PC-3 (cell line): ENCODE data around the gene CLEC19A.

ENCODE experiments used
- CTCF ChIP-seq: fragments of 300-600 bp; sonication (generic); conservative IDR thresholded peaks from 2 replicates; pipeline ENCODE4 v1.5.1; 2017; ENCODE audit warnings: antibody characterized with exemption, low read depth, mild to moderate bottlenecking, low read length
- EZH2 ChIP-seq: fragments of 300-600 bp; sonication (generic); IDR thresholded peaks from one replicate; pipeline ENCODE4 v1.6.1; 2017; ENCODE audit warnings: antibody characterized with exemption, mild to moderate bottlenecking, low read length; ENCODE audit not compliant: unreplicated experiment
- EZH2phosphoT487 ChIP-seq: fragments of 300-600 bp; sonication (generic); IDR thresholded peaks from 2 replicates; pipeline ENCODE4 v1.6.1; 2018; ENCODE audit warnings: mild to moderate bottlenecking, antibody characterized with exemption, low read length, borderline replicate concordance

GRCh38 chr16:19305443-19305842 lies 19.9 kb downstream of the CLEC19A start:
- no peak for TF ChIP-seq CTCF
- TF ChIP-seq EZH2phosphoT487: no peak
- TF ChIP-seq EZH2: no peak
